HG03354 (cell line): ENCODE results near the gene TRA2A.

ENCODE experiments used
- ATAC-seq: cut with Tn5 transposase; IDR thresholded peaks from one replicate; pipeline ENCODE4 v1.9.1; 2021; ENCODE audit warnings: mild to moderate bottlenecking; ENCODE audit not compliant: unreplicated experiment, poor library complexity, severe bottlenecking

TRA2A gene

GRCh38 chr7:23472046-23472445 is 59.7 kb downstream of the TRA2A start:
- ATAC-seq, result no peak

- peak; percentile 35 for ATAC-seq
Observed at GRCh38 chr7:23471106-23471859, 60.5 kb downstream of the TRA2A start.

GRCh38 chr7:23470330-23471105 is 61.3 kb downstream of the TRA2A start, which contains the start of gene IGF2BP3:
Gene IGF2BP3, minus strand, starts transcription at chr7:23470491. Its CDS starts 381 bp downstream, at chr7:23470110.
- ATAC-seq, result peak; percentile 17

- no peak for ATAC-seq
Observed at GRCh38 chr7:23469961-23470250, 61.9 kb downstream of the TRA2A start.

- no peak for ATAC-seq
Observed at GRCh38 chr7:23469150-23469960, 62.4 kb downstream of the TRA2A start.

- no peak for ATAC-seq
Observed at GRCh38 chr7:23468526-23469149, 63.1 kb downstream of the TRA2A start.

GRCh38 chr7:23467806-23468525 is 63.8 kb downstream of the TRA2A start:
- ATAC-seq, result peak; percentile 16

GRCh38 chr7:23467291-23467805 is 64.4 kb downstream of the TRA2A start:
- ATAC-seq, result no peak

GRCh38 chr7:23462846-23463245 is 68.9 kb downstream of the TRA2A start:
- ATAC-seq, result no peak

- ATAC-seq, result no peak
Observed at GRCh38 chr7:23458044-23458443, 73.7 kb downstream of the TRA2A start.

GRCh38 chr7:23456093-23456492 is 75.7 kb downstream of the TRA2A start:
- ATAC-seq, result no peak

GRCh38 chr7:23454881-23455526 is 76.8 kb downstream of the TRA2A start:
- no peak for ATAC-seq
